Stimulated activated CD8-positive, alpha-beta memory T cell treated with anti-CD3 and anti-CD28 coated beads, Interleukin-2, amount 100 ng/mL, for 48 hours (primary cell): ENCODE data around the gene ADCK2.
A peak's percentile ranks its signal among the peaks of the same experiment; 100 is the strongest.
"Not testable (repeated sequence)": the region's sequence is repeated elsewhere in the genome, so short reads cannot be mapped to it uniquely, and the experiment has no call there.

ENCODE experiments used
- DNase-seq, 2 donors: peaks; one replicate each; pipeline ENCODE4 v3.0.0-alpha.2; 2020; ENCODE audit warnings: low read depth in 2 of 2

ADCK2 gene

GRCh38 chr7:140645166-140645900, 27.4 kb upstream of the ADCK2 start:
- DNase-seq: peak in 1 of 2 donors; percentile 28

GRCh38 chr7:140646931-140647647, 25.7 kb upstream of the ADCK2 start:
- peak in 1 of 2 donors; percentile 25 for DNase-seq

- no peak for DNase-seq
Measured at GRCh38 chr7:140649556-140650205, 23.1 kb upstream of the ADCK2 start.

GRCh38 chr7:140650367-140650766, 22.4 kb upstream of the ADCK2 start:
- no peak for DNase-seq

- DNase-seq: no peak
Measured at GRCh38 chr7:140653319-140654108, 19.2 kb upstream of the ADCK2 start.

GRCh38 chr7:140654109-140654387, 18.7 kb upstream of the ADCK2 start:
- DNase-seq: no peak

GRCh38 chr7:140654661-140655060, 18.1 kb upstream of the ADCK2 start:
- DNase-seq: no peak

- no peak for DNase-seq
Measured at GRCh38 chr7:140655511-140656408, 17.0 kb upstream of the ADCK2 start.

GRCh38 chr7:140656548-140657515, 15.9 kb upstream of the ADCK2 start:
- DNase-seq: peak in 1 of 2 donors; percentile 13

GRCh38 chr7:140657891-140658290, 14.9 kb upstream of the ADCK2 start:
- no peak for DNase-seq

- no peak for DNase-seq
Measured at GRCh38 chr7:140659856-140660255, 12.9 kb upstream of the ADCK2 start.

- no peak for DNase-seq
Measured at GRCh38 chr7:140661124-140661523, 11.6 kb upstream of the ADCK2 start.

GRCh38 chr7:140662938-140663337, 9.8 kb upstream of the ADCK2 start:
- DNase-seq: not testable (repeated sequence)

GRCh38 chr7:140667476-140667875, 5.3 kb upstream of the ADCK2 start:
- no peak for DNase-seq

- DNase-seq: no peak
Measured at GRCh38 chr7:140668641-140669040, 4.1 kb upstream of the ADCK2 start.

- no peak for DNase-seq
Measured at GRCh38 chr7:140669352-140669751, 3.4 kb upstream of the ADCK2 start.

GRCh38 chr7:140669862-140670261, 2.9 kb upstream of the ADCK2 start:
- DNase-seq: not testable (repeated sequence)

GRCh38 chr7:140670343-140670935, 2.3 kb upstream of the ADCK2 start:
- no peak for DNase-seq

GRCh38 chr7:140671966-140672365, 779 bp upstream of the ADCK2 start:
- DNase-seq: no peak
